ENCODE measurements around the gene CENPP.

Gene CENPP

DNA sequence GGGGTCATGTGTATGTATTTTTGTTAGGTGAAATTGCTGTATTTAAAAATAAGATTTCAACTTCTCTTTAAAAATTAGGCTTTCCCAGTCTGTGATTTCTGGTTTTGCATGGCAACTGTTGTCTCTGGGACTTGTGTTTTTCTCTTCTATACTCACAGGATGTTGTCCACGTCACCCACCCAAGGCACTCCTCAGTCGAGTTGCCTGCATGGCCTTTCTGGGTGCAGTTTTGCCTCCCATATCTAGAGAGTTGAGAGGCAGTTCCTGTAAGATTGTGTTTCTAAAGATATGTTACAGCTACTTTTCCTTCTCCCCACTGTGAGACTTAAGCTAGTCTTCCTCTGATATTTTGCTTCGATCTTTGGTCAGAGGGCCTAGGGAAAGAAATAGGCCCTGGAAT, 158.8 kb downstream of the CENPP start:
- Histone ChIP-seq H3K9me3 (ENCODE audit: low read length) (no peaks in the 10 kb centered on the region), H3K36me3 (ENCODE audit: insufficient read depth, low read length) (no peaks in the 10 kb centered on the region), H3K9ac (ENCODE audit: low read length) (no peak overlapping the region), H3K27me3 (ENCODE audit: control insufficient read depth in 1 of 2, insufficient read depth in 2 of 2, low read length in 2 of 2) (no peaks in the 10 kb centered on the region), H3K4me1 (ENCODE audit: insufficient read depth, low read length) (peaks cover 44% of the 10 kb centered on the region), H3K27ac (ENCODE audit: low read depth, low read length) (no peak overlapping the region), H3K4me3 (ENCODE audit: low read depth in 1 of 2, low read length in 2 of 2) (no peak overlapping the region)

DNA sequence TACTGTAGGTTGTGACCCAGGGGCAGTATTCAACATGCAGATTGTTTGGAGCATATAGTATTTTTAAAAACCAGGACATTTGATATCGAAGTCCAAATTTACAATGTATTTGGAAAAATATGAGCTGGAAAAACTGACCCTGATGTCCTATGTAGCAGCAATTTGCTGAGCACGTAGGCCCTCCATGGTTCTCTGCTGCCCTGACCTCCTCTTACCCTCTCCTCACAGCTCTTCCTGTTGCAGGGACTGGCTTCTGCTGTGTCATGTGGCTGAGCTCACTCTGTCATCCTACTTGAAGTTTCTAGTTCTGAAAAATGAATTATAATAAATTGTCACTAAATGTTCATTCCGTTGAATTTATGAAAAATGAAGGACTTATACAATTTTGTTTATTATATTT, 160.6 kb downstream of the CENPP start:
- no peaks in the 10 kb centered on the region for H3K9me3 ChIP-seq (ENCODE audit: low read length)
- H3K36me3 ChIP-seq (ENCODE audit: insufficient read depth, low read length), result no peaks in the 10 kb centered on the region
- H3K4me3 ChIP-seq (ENCODE audit: low read depth in 1 of 2, low read length in 2 of 2), result no peak overlapping the region
- H3K27ac ChIP-seq (ENCODE audit: low read depth, low read length), result no peak overlapping the region
- H3K4me1 ChIP-seq (ENCODE audit: insufficient read depth, low read length), result peaks cover 31% of the 10 kb centered on the region
- no peaks in the 10 kb centered on the region for H3K27me3 ChIP-seq (ENCODE audit: control insufficient read depth in 1 of 2, insufficient read depth in 2 of 2, low read length in 2 of 2)
- H3K9ac ChIP-seq (ENCODE audit: low read length), result no peak overlapping the region

DNA sequence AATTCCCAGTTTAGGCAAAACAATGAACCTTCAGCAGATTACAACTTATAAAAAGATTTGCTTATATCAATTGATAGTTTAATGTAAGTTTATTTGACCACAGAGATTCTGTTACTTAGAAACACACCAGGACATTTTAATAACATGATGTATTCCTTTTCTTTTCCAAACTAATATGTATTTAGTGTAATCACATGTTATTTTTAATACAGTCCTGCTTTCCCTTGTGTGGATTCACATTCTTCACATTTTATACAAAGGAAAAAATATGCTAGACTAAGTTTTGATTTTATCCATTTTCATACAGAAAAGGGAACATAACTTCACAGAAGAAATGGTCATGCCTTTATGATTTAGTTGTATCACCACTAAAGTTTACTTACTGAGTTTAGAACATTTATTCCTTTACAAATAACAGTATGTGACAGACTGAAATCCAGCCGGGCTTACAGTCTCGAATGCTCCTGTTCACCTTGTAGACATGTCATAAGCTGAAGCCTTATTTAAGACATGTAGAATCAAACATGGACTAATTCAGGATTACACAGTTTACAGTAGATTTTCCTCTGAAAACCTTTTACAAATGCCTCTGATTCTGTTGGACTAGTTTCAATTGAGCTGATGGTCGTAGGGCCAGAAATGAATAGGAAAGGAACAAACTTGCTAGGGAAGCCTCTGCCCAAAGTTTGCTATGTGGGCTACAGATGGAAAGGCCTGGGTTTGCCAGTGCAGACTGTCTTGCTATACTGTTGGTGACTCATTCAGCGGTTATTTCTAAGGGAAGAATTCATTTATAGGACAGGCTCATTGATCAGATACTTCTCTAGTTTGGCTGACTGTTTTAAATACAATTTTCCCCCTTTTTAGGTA, 163.2 kb downstream of the CENPP start:
- Histone ChIP-seq H3K4me3 (ENCODE audit: low read depth in 1 of 2, low read length in 2 of 2) (no peak overlapping the region), H3K27ac (ENCODE audit: low read depth, low read length) (peak overlapping the region; percentile 46)

DNA sequence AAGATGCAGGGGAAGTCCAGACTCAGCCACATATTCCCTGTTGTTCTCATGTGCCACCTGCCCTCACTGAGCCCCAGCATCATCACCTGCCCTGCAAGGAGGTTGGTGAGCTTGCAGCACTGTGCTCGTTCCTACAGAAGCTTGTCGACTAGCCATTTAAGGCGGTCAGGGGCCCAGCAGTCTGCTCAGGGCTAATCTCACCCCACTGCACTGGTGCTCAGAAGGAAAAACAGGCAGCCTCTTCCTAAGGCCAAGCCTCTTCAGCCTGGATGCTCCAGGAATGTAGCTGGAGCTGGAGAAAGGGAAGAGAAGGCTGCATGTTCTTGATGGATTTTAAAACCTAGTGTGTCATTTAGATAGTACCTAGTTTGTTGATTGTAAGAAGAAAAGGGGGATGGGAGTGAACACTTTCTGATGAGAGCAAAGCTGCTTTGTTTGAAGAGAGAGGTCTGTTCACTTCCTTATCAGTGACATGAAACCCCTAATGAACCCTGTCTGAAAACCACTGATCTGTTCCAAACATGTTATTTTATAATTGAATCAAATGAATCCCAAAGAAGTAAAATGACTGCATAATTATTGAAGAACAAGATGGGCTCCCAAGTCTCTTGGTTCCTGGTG, 167.1 kb downstream of the CENPP start:
- no peak overlapping the region for H3K9ac ChIP-seq (ENCODE audit: low read length)
- H3K27ac ChIP-seq (ENCODE audit: low read depth, low read length), result no peak overlapping the region

More for the DNA sequence above, 163.2 kb downstream of the CENPP start:
- no peaks in the 10 kb centered on the region for H3K36me3 ChIP-seq (ENCODE audit: insufficient read depth, low read length)
- H3K27me3 ChIP-seq (ENCODE audit: control insufficient read depth in 1 of 2, insufficient read depth in 2 of 2, low read length in 2 of 2), result no peaks in the 10 kb centered on the region
- no peaks in the 10 kb centered on the region for H3K9me3 ChIP-seq (ENCODE audit: low read length)
- H3K9ac ChIP-seq (ENCODE audit: low read length), result no peak overlapping the region
- H3K4me1 ChIP-seq (ENCODE audit: insufficient read depth, low read length), result peaks cover 25% of the 10 kb centered on the region

DNA sequence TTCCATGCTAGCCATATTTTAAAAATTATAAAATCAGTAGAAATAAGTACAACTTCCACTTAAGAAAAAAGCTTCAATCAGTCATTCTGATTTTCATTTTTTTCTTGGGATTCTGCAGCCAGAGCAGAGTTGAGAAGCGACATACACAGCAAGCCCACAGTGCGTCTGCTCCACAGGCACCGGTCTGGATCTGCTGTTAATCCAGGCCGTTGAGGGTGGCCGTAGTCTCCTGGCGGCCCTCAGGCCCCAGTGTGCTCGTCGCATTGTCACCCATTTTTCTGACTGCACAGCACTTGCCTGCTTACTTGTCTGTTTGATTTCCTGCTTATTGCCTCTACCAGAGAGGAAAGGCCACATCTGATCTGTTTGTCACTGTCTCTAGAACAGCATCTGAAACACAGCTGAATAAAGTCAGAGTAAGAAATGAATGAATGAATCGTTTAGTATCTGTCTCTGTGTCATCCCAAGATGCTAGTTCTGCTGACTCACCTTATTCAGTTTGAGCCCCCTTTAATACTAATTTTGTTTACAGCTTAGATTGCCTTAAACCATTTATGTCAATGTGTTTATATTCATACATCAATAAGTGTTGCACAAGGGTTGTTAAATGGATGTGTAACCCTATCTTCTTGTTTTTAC, 168.1 kb downstream of the CENPP start:
- Histone ChIP-seq H3K4me3 (ENCODE audit: low read depth in 1 of 2, low read length in 2 of 2) (no peak overlapping the region), H3K27ac (ENCODE audit: low read depth, low read length) (no peak overlapping the region), H3K27me3 (ENCODE audit: control insufficient read depth in 1 of 2, insufficient read depth in 2 of 2, low read length in 2 of 2) (no peaks in the 10 kb centered on the region), H3K9me3 (ENCODE audit: low read length) (no peaks in the 10 kb centered on the region), H3K9ac (ENCODE audit: low read length) (no peak overlapping the region), H3K4me1 (ENCODE audit: insufficient read depth, low read length) (peaks cover 17% of the 10 kb centered on the region), H3K36me3 (ENCODE audit: insufficient read depth, low read length) (no peaks in the 10 kb centered on the region)

More for the DNA sequence above, 167.1 kb downstream of the CENPP start:
- no peaks in the 10 kb centered on the region for H3K27me3 ChIP-seq (ENCODE audit: control insufficient read depth in 1 of 2, insufficient read depth in 2 of 2, low read length in 2 of 2)
- H3K4me1 ChIP-seq (ENCODE audit: insufficient read depth, low read length), result peaks cover 23% of the 10 kb centered on the region
- H3K9me3 ChIP-seq (ENCODE audit: low read length), result no peaks in the 10 kb centered on the region
- no peaks in the 10 kb centered on the region for H3K36me3 ChIP-seq (ENCODE audit: insufficient read depth, low read length)
- H3K4me3 ChIP-seq (ENCODE audit: low read depth in 1 of 2, low read length in 2 of 2), result no peak overlapping the region

DNA sequence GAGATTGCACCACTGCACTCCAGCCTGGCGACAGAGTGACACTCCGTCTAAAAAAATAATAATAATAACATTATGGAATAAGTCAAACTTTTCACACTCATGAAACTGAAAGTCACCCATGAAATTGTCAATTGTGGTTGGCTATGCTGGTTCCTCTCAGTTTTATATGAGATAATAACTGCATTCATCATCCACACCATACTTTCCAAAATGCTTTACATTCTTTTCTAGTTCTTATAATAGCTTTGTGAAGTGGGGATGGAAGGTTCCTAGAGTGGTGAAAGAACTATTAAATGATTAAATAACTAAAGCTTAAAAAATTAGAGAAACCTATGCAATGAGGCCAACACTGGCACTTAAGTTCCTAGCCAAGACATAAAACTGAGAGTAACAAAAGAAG, 169.1 kb downstream of the CENPP start:
- Histone ChIP-seq H3K27me3 (ENCODE audit: control insufficient read depth in 1 of 2, insufficient read depth in 2 of 2, low read length in 2 of 2) (no peaks in the 10 kb centered on the region), H3K36me3 (ENCODE audit: insufficient read depth, low read length) (no peaks in the 10 kb centered on the region), H3K4me1 (ENCODE audit: insufficient read depth, low read length) (peaks cover 12% of the 10 kb centered on the region), H3K9me3 (ENCODE audit: low read length) (no peaks in the 10 kb centered on the region), H3K27ac (ENCODE audit: low read depth, low read length) (no peak overlapping the region), H3K9ac (ENCODE audit: low read length) (no peak overlapping the region), H3K4me3 (ENCODE audit: low read depth in 1 of 2, low read length in 2 of 2) (no peak overlapping the region)

DNA sequence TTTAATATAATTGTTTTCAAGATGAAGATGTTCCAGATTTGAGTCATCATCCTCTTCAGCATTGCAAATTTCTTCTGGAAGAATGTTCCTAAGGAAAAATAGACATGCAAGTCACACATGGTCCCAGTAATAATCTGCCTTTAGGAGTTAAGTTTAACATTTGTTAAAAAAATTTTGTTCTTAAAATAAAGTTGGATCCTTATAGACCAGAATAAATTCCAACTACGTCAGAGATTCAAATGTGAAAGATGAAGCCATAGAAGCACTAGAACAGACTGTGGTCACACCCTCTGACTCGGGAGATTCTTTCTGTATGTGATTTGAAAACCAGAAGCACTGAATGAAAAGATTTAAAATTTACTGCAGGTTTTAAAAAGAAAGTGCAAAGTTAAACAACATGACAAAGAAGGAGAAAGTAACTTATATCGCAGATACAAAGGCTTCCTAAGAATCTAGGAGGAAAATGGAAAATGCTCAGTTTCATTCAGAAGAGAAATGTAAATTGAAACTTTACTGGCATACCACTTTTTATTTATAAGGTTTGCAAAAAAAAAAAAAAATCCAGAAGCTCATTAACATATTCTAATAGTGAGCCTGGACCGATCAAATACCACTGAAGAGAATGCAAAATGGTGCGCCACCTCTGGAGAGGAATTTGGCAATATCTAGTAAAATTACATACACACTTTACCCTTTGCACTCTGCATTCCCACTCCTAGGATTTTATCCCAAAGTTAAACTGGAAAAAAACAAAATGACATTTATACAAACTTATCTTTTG, 170.8 kb downstream of the CENPP start:
- Histone ChIP-seq H3K27me3 (ENCODE audit: control insufficient read depth in 1 of 2, insufficient read depth in 2 of 2, low read length in 2 of 2) (no peaks in the 10 kb centered on the region), H3K36me3 (ENCODE audit: insufficient read depth, low read length) (no peaks in the 10 kb centered on the region), H3K9me3 (ENCODE audit: low read length) (no peaks in the 10 kb centered on the region), H3K4me1 (ENCODE audit: insufficient read depth, low read length) (peaks cover 14% of the 10 kb centered on the region), H3K4me3 (ENCODE audit: low read depth in 1 of 2, low read length in 2 of 2) (no peak overlapping the region), H3K9ac (ENCODE audit: low read length) (no peak overlapping the region), H3K27ac (ENCODE audit: low read depth, low read length) (no peak overlapping the region)

DNA sequence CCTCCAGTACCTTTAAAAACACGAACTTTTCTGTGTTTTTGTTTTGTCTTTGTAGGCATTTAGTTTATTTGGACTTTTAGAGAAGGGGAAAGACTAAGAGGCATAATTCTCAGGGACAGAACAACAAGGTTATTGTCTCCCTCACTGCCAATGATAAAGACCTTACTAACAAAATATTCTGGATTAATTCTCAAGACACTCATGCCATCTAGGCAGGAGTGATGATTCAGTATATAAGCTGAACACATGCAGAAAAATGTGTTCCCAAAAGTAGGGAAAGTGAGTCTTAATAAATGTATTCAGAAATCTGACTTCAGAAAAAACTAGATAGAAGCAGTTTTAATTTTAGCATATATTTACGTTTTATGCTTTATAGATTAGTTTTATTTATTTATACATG, 173.9 kb downstream of the CENPP start:
- Histone ChIP-seq H3K27me3 (ENCODE audit: control insufficient read depth in 1 of 2, insufficient read depth in 2 of 2, low read length in 2 of 2) (no peaks in the 10 kb centered on the region), H3K9ac (ENCODE audit: low read length) (no peak overlapping the region), H3K27ac (ENCODE audit: low read depth, low read length) (no peak overlapping the region), H3K9me3 (ENCODE audit: low read length) (no peaks in the 10 kb centered on the region), H3K36me3 (ENCODE audit: insufficient read depth, low read length) (no peaks in the 10 kb centered on the region), H3K4me3 (ENCODE audit: low read depth in 1 of 2, low read length in 2 of 2) (no peak overlapping the region), H3K4me1 (ENCODE audit: insufficient read depth, low read length) (peaks cover 23% of the 10 kb centered on the region)

DNA sequence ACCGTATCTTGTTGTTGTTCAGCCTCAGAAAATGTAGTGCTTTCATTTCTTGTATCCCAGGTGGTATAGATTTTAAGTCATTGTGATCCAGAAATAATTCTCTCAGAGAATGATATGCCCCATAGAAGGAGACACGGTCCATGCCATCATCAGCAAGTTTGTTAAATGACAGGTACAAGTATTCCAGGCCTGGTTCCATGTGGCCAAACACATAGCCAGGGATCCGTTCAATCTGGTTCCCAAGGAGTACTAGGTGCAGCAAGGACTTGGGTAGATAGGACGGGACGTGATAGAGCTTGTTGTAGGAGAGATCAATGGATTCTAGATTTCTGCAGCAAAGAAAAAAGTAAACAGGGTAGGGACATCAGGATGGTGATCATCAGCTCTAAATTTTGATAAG, 175.0 kb downstream of the CENPP start:
- Histone ChIP-seq H3K27me3 (ENCODE audit: control insufficient read depth in 1 of 2, insufficient read depth in 2 of 2, low read length in 2 of 2) (no peaks in the 10 kb centered on the region), H3K4me1 (ENCODE audit: insufficient read depth, low read length) (peaks cover 32% of the 10 kb centered on the region), H3K9ac (ENCODE audit: low read length) (no peak overlapping the region), H3K27ac (ENCODE audit: low read depth, low read length) (peak overlapping the region; percentile 57), H3K36me3 (ENCODE audit: insufficient read depth, low read length) (no peaks in the 10 kb centered on the region), H3K4me3 (ENCODE audit: low read depth in 1 of 2, low read length in 2 of 2) (no peak overlapping the region), H3K9me3 (ENCODE audit: low read length) (no peaks in the 10 kb centered on the region)

DNA sequence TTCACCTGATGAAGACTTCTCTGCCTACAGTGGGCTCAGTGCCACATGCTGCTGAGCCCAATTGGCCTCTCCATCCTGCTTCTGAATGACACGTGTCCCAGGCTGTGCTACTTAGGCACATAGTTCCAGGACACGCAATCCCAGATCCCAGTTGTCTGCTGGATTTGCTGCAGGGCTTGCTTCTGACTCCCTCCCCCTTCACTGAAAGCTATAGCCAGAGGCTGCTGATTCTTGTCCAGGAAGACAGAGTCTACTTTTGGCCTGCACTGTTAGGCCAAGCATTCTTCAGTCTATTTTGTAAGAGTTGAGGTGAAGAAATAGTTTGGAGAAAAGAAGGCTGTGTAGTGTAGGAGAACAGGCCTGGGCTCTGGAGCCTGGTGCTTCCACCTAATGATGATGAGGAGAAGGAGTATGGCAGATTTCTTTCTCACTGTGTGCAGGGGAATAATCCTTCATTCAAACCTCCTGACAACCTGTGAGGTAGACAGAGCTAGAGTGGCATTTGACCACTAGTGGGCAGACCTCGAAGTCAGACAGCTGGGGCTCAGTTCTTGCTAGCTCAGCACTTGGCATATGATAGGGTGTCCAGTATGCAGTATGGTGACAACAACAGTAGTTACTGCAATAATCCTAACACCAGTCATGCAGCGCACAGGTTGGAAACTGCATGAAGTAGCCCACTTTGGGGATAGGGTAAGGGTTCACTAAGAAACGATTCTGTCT, 176.1 kb downstream of the CENPP start:
- H3K27ac ChIP-seq (ENCODE audit: low read depth, low read length), result peak overlapping the region; percentile 57
- H3K27me3 ChIP-seq (ENCODE audit: control insufficient read depth in 1 of 2, insufficient read depth in 2 of 2, low read length in 2 of 2), result no peaks in the 10 kb centered on the region
- H3K9ac ChIP-seq (ENCODE audit: low read length), result no peak overlapping the region
- no peak overlapping the region for H3K4me3 ChIP-seq (ENCODE audit: low read depth in 1 of 2, low read length in 2 of 2)
- peaks cover 41% of the 10 kb centered on the region for H3K4me1 ChIP-seq (ENCODE audit: insufficient read depth, low read length)
- H3K36me3 ChIP-seq (ENCODE audit: insufficient read depth, low read length), result no peaks in the 10 kb centered on the region
- no peaks in the 10 kb centered on the region for H3K9me3 ChIP-seq (ENCODE audit: low read length)

All from muscle layer of colon (tissue), 2 donors.